Measurements from ENCODE around the gene SYNPO2.
"Not testable (repeated sequence)": the region's sequence is repeated elsewhere in the genome, so short reads cannot be mapped to it uniquely, and the experiment has no call there.

The SYNPO2 gene

DNA sequence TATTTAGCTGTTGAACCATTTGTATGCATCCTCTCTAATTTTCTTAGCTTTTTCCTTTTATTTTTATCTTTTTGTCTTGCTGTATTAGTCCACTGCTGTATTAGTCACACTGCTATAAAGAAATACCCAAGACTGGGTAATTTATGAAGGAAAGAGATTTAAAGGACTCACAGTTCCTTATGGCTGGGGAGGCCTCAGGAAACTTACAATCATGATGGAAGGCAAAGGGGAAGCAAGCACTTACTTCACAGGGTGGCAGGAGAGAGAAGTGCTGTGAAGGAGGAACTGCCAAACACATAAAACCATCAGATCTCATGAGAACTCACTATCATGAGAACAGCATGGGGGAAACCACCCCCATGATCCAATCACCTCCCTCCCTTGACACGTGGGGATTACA is 114.3 kb downstream of the SYNPO2 start:
- not testable (repeated sequence) for DNase-seq

DNA sequence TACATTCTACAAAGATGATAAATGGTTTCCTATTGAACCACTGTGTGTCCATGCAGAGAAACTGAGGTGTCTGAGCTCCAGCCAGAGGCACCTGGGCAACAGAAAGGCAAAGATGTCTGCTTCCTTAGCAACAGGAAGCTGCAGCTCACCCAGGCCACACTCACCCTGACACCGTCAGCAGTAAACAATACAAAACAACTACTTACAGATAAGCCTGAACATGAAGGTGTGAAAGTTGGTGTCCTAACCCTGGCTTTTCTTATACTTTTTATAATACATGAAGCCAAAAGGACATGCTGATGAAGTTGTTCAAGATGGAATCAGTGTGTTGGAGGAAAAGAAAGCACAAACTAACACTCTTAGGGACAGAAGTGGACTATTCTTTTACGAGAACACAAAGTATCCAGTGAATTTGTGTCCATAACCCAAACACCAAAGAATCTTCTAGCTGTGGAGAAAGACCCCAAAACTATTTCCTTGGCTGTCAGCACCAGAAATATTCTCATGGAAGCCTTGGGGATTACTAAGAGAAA is 117.3 kb downstream of the SYNPO2 start:
- DNase-seq = no peak

DNA sequence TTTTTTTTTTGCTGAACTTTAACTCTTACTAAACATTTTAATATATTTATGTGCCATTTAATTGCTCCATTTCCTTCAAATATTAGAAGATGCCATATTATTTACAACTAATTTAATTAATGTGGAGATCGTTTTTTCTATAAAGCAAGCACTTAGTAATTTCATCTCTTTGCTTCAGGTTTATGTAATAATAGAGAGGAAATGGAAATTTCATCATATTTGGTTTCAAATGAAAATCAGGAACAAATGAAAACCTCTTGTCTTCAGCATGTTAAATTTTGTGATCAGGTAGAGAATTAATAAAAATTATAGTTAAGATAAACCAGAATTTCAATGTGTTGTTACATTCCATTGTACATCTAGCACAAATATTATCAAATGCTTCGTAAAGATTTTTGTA is 120.1 kb downstream of the SYNPO2 start:
- no peak for DNase-seq

DNA sequence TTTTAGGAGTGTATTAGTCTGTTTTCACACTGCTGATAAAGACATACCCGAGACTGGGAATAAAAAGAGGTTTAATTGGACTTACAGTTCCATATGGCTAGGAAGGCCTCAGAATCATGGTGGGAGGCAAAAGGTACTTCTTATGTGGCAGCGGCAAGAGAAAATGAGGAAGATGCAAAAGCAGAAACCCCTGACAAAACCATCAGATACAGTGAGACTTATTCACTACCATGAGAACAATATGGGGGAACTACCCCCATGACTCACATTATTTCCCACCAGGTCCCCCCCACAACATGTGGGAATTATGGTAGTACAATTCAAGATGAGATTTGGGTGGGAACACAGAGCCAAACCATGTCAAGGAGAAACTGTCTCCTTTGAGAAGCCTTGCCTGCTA is 121.6 kb downstream of the SYNPO2 start:
- not testable (repeated sequence) for DNase-seq

DNA sequence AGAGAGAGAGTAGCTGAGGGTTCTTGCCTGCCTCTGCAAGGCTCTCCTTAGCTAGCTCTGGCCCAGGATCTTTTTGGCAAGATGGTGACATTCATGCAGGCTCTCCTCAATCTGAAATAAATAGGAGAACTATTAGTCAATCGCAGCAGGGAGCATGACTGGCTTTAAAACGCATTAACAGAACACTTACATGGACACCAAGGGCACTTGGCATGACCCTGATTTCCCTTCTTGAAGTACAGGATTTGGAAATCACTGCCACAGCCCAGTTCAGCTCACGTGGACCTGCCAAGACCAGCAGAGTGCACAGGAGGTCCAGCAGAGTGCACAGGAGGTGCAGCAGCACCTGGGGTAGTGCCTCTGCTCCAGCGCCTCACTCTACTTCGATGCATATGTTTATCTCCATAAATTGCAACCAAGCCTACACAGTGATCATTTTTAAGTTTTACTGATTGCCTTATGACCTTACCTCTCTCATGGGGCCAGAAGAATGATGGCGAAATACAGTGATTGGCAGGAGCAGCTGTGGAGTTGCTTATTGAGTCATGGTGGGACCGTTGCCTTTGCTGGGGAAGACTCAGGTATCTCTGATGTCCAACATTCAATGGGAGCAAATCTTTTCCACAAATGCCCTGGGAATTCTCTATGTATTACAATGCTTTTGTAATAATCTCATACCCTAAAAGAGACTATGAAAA is 122.4 kb downstream of the SYNPO2 start:
- no peak for DNase-seq

DNA sequence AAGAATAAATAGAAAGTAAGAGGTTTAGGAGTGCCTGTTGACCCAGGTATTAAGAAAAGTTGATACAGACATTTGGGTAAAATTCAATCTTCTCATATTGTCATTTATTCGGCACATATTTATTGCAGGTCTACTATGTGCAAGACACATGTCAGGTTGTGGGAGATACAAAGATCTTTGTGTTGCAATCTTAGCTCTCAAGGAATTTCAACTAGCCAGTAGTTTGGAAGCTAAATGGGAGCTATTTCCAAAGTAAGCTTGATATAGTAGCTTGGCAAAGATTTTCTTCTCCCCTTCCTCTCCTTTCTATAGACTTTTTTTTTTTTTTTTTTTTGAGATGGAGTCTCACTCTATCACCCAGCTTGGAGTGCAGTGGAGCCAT is 122.9 kb downstream of the SYNPO2 start:
- no peak for DNase-seq

DNA sequence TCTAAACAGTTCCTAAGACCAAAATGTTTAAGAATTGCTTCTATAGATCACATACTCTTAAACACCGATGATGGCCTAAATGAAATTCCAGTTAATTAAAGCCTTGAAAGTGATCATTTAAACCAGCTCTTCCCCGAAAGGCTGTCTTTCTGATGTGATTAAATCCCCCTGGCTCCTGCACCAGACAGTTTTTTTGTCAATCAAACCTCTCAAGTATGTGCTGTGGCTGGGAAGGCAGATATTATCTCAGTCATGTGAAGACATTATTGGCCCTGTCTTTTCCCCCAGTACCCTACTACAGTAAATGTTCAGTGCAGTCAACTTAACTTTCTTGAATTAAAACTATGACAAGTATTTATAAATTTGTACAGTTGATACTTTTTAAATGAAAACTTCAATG is 126.0 kb downstream of the SYNPO2 start:
- DNase-seq = no peak

DNA sequence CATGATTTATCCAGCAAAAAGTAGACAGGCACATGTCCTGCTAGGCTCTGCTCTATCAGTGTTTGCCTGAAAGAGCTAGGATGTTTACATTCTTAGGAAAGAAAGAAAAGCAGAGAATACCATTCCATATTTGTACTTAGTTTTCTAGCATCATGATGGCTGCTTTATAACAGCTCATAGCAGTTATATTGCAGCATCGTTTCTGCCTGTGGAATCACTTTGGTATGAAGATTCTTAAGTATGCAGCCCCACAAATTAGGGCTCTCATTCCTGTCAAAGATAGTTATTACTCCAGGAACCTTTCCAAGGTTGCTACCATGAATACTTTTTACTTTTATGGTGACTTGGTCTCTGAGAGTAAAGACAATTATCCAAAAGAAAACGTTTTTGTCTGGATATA is 128.0 kb downstream of the SYNPO2 start:
- no peak for DNase-seq

DNA sequence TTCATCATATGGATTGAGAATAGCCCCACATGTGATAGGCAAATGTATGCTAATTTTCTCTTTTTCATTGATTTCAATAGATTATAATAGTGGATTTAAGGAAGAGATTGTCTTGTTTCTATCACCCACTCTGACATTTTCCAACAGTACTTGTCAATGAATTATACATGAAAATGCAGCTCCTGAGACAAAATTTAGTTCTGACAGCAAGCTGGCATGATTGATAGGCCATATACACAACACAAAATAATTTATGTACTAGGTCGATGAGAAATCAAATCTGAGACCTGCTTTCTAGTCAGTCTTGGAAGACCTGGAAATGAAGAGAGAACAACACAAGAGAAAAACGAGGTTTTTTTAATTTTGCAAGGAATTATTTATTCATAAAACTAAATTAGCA is 129.0 kb downstream of the SYNPO2 start:
- no peak for DNase-seq

DNA sequence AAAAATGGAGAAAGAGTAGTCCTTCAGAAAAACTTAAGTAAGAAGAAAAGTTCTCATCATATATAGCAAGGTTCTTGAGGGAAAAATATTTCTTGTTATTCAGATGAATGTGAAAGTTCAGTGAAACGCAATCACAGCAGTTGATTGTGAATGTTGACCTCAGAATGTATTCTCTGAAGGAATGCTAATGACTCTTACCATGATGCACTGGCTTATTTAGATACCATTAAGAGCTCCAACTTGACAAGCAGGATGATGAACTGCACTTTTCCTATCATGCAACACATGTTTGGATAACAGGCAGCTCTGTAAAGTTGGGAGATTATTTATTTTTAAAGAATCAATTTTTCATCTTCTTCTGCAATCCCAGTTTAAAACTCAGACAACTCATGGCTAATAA is 131.5 kb downstream of the SYNPO2 start:
- DNase-seq = no peak

DNA sequence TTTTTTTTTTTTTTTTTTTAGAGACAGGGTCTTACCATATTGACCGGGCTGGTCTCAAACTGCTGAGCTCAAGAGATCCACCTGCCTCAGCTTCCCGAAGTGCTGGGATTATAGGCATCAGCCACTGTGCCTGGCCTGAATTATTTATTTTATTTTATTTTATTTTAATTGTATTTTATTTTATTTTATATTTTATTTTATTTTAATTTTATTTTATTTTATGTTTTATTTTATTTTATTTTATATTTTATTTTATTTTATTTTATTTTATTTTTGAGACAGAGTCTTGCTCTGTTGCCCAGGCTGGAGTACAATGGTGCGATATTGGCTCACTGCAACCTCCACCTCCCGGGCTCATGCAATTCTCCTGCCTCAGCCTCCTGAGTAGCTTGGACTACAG is 133.9 kb downstream of the SYNPO2 start:
- not testable (repeated sequence) for DNase-seq

DNA sequence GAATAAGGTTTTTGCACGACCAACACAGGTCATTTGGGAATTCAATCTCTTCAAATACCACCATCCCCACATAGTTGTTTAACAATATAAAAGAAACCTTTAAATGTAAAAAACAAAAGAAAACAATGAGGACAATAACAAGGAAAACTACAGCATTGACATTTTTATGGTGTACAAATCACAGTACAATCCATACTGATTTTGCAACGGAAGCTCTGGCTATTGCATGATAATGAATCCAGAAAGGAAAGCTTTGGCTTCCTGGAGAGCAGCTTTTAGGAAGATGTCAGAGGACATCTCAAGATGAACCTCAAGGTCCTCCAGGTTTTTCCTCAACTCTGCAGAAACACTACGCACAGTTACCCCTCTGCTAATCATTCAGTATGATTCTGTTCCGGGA is 135.4 kb downstream of the SYNPO2 start:
- DNase-seq = no peak

DNA sequence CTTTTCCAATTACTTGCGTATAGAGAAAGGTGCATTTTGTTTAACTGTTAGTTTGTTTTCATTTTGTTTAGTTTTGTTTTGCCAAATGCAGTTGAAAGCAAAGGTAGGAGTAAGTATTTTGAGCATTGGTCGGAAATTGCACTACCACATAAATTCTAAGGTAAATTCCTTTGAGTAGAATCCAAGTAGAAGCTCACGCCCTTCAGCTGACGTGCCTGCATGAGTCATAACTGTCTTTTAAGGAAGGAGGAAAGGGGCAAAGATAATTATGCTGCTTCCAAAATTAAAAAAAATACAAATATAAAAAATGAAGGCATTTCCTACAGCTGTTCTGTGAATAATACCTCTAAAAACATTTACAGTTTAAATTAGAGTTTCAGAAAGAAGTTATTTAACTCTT is 136.8 kb downstream of the SYNPO2 start:
- no peak for DNase-seq

DNA sequence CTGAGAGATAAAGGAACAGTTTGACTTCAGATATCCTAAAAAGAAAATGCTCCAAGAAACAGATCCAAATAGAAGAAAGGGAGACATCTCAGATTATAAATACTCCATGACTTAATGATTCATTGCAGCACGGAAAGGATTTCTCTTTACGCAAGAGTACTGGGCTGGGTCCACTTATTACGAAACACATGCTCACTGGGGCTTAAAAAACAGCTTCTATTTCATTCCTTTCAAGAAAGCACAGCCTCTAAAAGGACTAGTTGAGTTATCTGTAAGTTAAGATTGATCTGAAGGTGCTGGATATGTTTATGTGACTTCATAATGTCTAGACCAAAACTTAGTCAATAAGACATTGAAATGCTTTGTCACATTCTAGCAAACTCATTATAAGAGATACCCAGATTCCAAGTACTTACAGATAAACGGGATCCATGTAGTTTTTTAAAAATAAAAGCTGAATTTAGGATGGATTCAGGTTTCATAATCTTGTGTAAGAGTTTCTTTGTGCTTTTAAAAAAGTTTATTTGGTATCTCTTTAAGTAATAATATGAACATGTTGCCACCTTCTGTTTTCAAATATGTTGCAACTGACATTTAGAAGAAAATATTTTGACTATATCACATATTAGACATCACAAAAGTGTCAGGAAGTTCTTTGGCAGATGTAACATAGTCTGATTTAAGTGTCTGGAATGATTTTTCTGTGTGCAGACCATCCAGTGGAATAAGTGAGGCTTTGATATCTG is 137.4 kb downstream of the SYNPO2 start:
- no peak for DNase-seq

DNA sequence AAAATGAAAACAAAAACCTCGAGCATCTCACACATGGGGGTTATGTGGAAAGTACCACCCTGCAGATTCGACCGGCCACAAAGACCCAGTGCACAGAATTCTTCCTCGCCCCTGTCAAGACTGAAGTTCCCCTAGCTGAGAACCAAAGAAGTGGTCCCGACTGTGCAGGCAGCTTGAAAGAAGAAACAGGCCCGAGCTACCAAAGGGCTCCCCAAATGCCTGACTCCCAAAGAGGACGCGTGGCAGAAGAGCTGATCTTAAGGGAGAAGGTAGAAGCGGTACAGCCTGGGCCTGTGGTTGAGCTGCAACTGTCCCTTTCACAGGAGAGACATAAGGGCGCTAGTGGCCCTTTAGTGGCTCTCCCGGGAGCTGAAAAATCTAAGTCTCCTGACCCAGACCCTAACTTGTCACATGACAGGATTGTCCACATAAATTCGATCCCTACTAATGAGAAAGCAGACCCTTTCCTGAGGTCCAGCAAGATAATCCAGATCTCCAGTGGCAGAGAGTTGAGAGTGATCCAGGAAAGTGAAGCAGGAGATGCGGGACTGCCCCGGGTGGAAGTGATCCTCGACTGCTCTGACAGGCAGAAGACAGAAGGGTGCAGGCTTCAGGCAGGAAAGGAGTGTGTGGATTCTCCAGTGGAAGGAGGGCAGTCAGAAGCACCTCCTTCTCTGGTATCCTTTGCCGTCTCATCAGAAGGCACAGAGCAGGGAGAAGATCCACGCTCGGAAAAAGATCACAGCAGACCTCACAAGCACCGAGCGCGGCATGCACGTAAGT is 138.2 kb downstream of the SYNPO2 start:
- no peak for DNase-seq

DNA sequence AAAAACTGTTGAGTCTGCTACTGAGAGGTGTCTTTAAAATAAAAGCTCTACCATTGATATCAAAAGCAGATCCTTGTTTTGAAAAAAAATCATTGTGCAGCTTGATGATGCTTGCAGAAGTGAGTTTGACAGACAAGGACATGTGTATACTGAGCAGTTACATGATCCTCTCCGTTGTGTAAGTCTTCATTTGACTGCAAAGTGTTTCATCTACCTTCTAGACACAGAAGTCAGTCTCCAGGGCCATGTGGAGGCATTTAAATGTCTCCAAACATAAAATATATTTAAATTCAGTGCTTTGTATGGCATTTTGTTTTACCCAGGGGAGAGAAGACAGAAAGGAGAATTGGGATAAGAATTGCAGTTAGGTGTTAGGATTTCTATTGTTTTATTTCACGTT is 139.2 kb downstream of the SYNPO2 start:
- no peak for DNase-seq

DNA sequence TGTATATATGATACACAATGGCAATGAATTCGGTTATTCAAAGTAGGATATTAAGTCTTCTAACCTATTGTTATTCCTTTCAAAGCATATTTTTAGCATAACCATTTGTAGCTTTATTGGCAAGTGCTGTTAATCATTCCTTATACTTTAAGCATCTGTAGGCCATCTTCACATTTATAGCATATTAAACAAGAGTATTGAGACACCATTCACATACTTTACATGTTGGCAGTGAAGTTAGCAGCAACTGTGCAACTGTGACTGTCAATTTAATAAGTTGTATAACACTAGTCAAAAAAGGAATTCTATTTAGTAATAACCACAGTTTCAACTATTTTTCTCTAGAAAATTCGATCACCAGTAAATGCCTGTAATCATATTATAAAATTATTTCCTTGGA is 139.6 kb downstream of the SYNPO2 start:
- no peak for DNase-seq

DNA sequence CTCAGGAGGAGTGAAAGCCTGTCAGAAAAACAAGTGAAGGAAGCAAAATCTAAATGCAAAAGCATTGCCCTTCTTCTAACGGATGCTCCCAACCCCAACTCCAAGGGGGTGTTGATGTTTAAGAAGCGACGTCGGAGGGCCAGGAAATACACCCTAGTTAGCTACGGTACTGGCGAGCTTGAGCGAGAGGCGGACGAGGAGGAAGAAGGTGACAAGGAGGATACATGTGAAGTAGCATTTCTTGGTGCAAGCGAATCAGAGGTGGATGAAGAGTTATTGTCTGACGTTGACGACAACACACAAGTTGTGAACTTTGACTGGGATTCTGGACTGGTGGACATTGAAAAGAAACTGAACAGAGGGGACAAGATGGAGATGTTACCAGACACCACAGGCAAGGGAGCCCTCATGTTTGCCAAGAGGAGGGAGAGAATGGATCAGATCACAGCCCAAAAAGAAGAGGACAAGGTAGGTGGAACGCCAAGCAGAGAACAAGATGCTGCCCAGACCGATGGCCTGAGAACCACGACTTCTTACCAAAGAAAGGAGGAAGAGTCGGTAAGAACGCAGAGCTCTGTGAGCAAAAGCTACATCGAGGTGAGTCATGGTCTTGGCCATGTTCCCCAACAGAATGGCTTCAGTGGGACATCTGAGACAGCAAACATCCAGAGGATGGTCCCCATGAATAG is 141.3 kb downstream of the SYNPO2 start:
- DNase-seq = no peak

DNA sequence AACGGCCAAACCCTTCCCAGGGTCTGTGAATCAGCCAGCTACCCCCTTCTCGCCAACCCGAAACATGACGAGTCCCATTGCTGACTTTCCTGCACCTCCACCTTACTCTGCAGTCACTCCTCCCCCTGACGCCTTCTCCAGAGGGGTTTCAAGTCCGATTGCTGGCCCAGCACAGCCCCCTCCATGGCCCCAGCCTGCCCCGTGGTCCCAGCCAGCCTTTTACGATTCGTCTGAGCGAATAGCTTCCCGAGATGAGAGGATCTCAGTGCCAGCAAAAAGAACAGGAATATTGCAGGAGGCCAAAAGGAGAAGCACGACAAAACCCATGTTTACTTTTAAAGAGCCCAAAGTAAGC is 141.9 kb downstream of the SYNPO2 start:
- no peak for DNase-seq

DNA sequence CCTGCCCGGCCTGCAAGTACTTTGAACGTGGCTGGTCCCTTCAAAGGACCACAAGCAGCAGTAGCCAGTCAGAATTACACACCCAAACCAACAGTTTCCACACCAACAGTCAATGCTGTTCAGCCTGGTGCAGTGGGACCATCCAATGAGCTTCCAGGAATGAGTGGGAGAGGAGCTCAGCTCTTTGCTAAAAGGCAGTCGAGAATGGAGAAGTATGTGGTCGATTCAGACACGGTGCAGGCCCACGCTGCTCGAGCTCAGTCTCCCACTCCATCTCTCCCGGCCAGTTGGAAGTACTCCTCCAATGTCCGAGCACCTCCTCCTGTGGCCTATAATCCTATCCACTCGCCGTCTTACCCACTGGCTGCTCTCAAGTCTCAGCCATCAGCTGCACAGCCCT is 142.6 kb downstream of the SYNPO2 start:
- DNase-seq = no peak

DNA sequence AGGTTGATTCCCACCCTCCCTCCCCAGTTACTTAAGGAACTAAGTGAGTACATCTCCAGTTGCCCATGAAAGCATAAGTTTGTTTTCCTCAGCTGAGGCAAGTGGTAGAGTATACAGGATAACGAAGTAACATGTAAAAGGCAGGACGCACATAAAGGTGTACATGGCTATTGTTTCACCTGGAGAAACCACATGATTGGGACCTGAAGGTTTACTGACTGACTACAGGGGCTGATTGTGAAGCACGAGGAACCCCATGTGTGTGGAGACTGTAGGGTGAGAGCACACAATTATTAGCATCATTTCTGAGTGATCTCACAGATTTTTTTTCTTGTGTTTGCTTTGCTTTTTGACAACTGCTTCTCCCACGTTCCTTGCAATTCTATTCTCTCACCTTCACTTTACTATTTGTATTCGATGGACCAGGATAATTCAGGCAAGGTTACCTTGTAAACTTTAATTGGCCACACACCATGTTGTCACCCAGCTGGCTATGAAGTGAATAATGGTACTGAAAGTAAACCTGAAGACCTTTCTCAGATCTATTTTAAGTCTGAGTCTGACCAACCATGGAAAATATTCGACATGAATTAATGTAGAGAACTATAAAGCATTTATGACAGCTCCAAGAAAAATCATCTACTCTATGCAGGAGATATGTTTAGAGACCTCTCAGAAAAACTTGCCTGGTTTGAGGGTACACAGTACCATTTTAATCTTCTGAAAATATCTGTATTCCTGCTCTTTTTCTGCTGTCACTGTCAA is 144.4 kb downstream of the SYNPO2 start:
- DNase-seq = no peak

DNA sequence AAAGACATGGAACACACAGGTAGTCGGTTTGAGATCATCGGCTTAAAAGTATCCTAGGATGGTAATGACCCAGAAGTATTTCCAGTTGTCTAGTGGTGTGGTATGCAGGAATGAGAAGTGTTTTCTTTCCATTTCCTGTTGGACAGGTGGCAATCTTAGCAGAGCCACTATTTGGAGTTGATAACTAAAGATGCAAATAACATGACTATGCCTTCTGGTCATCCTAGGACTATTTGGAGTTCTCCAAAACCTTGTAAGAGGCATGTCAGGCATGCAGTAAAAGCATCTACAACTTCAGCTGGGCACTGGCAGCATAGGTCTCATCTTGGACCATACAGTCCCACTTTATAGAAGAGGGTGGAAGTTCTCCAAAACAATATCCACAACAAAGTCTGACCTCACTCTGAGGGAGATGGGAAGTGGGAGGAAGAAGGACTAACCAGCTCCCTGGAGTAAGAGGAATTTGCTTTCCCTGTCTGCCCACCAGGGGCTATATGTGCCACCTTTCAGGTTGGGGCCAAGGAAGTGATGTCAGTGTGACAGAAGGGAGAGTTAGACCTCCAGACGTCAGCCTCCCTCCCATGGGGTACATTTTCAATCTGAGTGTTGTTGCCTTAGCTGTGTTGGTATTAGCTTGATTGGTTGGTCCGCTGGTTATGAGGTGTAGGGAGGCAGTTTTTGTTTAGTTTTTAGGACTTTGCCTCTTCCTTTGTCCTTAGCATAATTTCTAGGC is 145.8 kb downstream of the SYNPO2 start:
- DNase-seq = no peak
